GM23338 (cell line): ENCODE results near the gene RPIA. TPM values are rescaled to one million over a fixed set of nuclear protein-coding genes. Genes with fewer than 3 reads are reported as not detected.
A peak's percentile ranks its signal among the peaks of the same experiment; 100 is the strongest.

Experiments
- ATAC-seq: fragments of 200-7000 bp; cut with Tn5 transposase; 3 replicates; pipeline ENCODE4 v1.9.1; 2020
- DNase-seq: peaks from one replicate; pipeline ENCODE4 v3.0.0-alpha.2; 2015; ENCODE audit warnings: low spot score
- H2AFZ ChIP-seq: fragments of 200-600 bp; sonication (generic); 2 replicates; pipeline ENCODE4 v1.8.0; 2016; ENCODE audit warnings: antibody characterized with exemption, mild to moderate bottlenecking, moderate library complexity
- H3F3A ChIP-seq: fragments of 200-600 bp; sonication (generic); replicated peaks from 2 replicates; pipeline ENCODE4 v1.8.0; 2017; ENCODE audit warnings: antibody characterized with exemption, mixed run types, low read depth
- H3K27ac ChIP-seq: fragments of 200-600 bp; sonication (generic); 2 replicates; pipeline ENCODE4 v1.6.1; 2016; ENCODE audit warnings: low read depth
- H3K27me3 ChIP-seq: fragments of 200-600 bp; sonication (generic); 2 replicates; pipeline ENCODE4 v1.8.0; 2016; ENCODE audit warnings: mild to moderate bottlenecking, mixed run types, moderate library complexity; ENCODE audit not compliant: insufficient read depth
- H3K36me3 ChIP-seq: fragments of 200-600 bp; sonication (generic); 2 replicates; pipeline ENCODE4 v1.8.0; 2016; ENCODE audit warnings: mild to moderate bottlenecking; ENCODE audit not compliant: insufficient read depth
- H3K4me1 ChIP-seq: fragments of 200-600 bp; sonication (generic); 2 replicates; pipeline ENCODE4 v1.8.0; 2016; ENCODE audit warnings: mild to moderate bottlenecking, moderate library complexity; ENCODE audit not compliant: insufficient read depth
- H3K4me2 ChIP-seq: fragments of 200-600 bp; sonication (generic); 2 replicates; pipeline ENCODE4 v1.7.1; 2017; ENCODE audit warnings: mixed run types
- H3K4me3 ChIP-seq: fragments of 200-600 bp; sonication (generic); 2 replicates; pipeline ENCODE4 v1.6.1; 2016; ENCODE audit warnings: mixed run types
- H3K79me2 ChIP-seq: fragments of 200-600 bp; sonication (generic); replicated peaks from 2 replicates; pipeline ENCODE4 v1.8.0; 2017; ENCODE audit warnings: mild to moderate bottlenecking; ENCODE audit not compliant: insufficient read depth
- H3K9me2 ChIP-seq: fragments of 200-600 bp; sonication (generic); 2 replicates; pipeline ENCODE4 v1.8.0; 2017; ENCODE audit not compliant: insufficient read depth
- H4K20me1 ChIP-seq: fragments of 200-600 bp; sonication (generic); replicated peaks from 2 replicates; pipeline ENCODE4 v1.8.0; 2017; ENCODE audit warnings: mild to moderate bottlenecking; ENCODE audit not compliant: insufficient read depth
- H3K27ac Mint-ChIP-seq: 2 replicates; pipeline ENCODE4 v1.8.0; 2020; ENCODE audit warnings: inconsistent platforms, mild to moderate bottlenecking, moderate library complexity, mixed read lengths
- H3K27me3 Mint-ChIP-seq: 3 replicates; pipeline ENCODE4 v1.8.0; 2022; ENCODE audit warnings: low read depth, mild to moderate bottlenecking, moderate library complexity, mixed read lengths, inconsistent platforms; ENCODE audit not compliant: insufficient read depth, poor library complexity
- H3K36me3 Mint-ChIP-seq: 3 replicates; pipeline ENCODE4 v1.8.0; 2021; ENCODE audit warnings: low read depth, mild to moderate bottlenecking, inconsistent platforms, moderate library complexity, mixed read lengths
- H3K4me1 Mint-ChIP-seq: 3 replicates; pipeline ENCODE4 v1.8.0; 2020; ENCODE audit warnings: mild to moderate bottlenecking, inconsistent platforms, mixed read lengths
- H3K4me3 Mint-ChIP-seq: 3 replicates; pipeline ENCODE4 v1.8.0; 2021; ENCODE audit warnings: moderate library complexity, mild to moderate bottlenecking, inconsistent platforms, mixed read lengths
- H3K9me3 Mint-ChIP-seq: 3 replicates; pipeline ENCODE4 v1.8.0; 2020; ENCODE audit warnings: moderate library complexity, mild to moderate bottlenecking, inconsistent platforms, mixed read lengths
- CREB1 ChIP-seq: fragments of 250-450 bp; sonication (Bioruptor Pico); IDR thresholded peaks from 2 replicates; pipeline ENCODE4 v1.5.0; 2020; ENCODE audit warnings: low read depth, mild to moderate bottlenecking, moderate library complexity
- EZH2 ChIP-seq: fragments of 200-600 bp; sonication (generic); IDR thresholded peaks from one replicate; pipeline ENCODE4 v1.8.0; 2017; ENCODE audit warnings: antibody characterized with exemption, mild to moderate bottlenecking, low read depth; ENCODE audit not compliant: unreplicated experiment
- EZH2phosphoT487 ChIP-seq: fragments of 200-600 bp; sonication (generic); IDR thresholded peaks from one replicate; pipeline ENCODE4 v1.8.1; 2018; ENCODE audit warnings: antibody characterized with exemption; ENCODE audit not compliant: unreplicated experiment
- JUNB ChIP-seq: IDR thresholded peaks from one replicate; pipeline ENCODE4 v1.6.1; 2016; ENCODE audit warnings: antibody characterized with exemption; ENCODE audit not compliant: unreplicated experiment
- NANOG ChIP-seq: IDR thresholded peaks from 2 replicates; pipeline ENCODE4 v1.6.1; 2016; ENCODE audit warnings: antibody characterized with exemption, borderline replicate concordance
- POLR2AphosphoS5 ChIP-seq: IDR thresholded peaks from 2 replicates; pipeline ENCODE4 v1.6.1; 2016; ENCODE audit warnings: antibody characterized with exemption, low read depth
- STAT1 ChIP-seq: IDR thresholded peaks from one replicate; pipeline ENCODE4 v1.6.1; 2016; ENCODE audit warnings: antibody characterized with exemption; ENCODE audit not compliant: unreplicated experiment
- ZNF114 ChIP-seq: fragments of 250-450 bp; sonication (Bioruptor Pico); IDR thresholded peaks from 2 replicates; pipeline ENCODE4 v1.5.0; 2020; ENCODE audit warnings: mild to moderate bottlenecking, moderate library complexity
- ZNF331 ChIP-seq: fragments of 250-450 bp; sonication (Bioruptor Pico); IDR thresholded peaks from 2 replicates; pipeline ENCODE4 v1.5.0; 2020; ENCODE audit warnings: low read depth, mild to moderate bottlenecking, moderate library complexity
- polyA plus RNA-seq: library from polyadenylated mRNA; unstranded; fragments of >200 nt; fragmentation: Nextera tagmentation; extraction: Ambion mirVana; gene quantifications from 2 replicates; pipeline ENCODE4 v1.2.1, GENCODE V29; 2016
- total RNA-seq: library from RNA; depleted of rRNA; stranded (reverse); fragments of >200 nt; shearing (Covaris generic); gene quantifications from 2 replicates; pipeline ENCODE4 v1.2.3, GENCODE V29; 2014
- TF ChIP-seq, protein P1 (sequence below), 2 experiments: fragments of 200-600 bp in 1 of 2; sonication (generic) in 1 of 2; conservative IDR thresholded peaks; 2 replicates each; pipeline versions ENCODE4 v1.5.1 to v1.6.1; 2016 to 2017; ENCODE audit warnings: antibody characterized with exemption in 2 of 2, low read depth in 2 of 2, mild to moderate bottlenecking in 2 of 2, moderate library complexity in 1 of 2
- TF ChIP-seq, protein P2 (sequence below): IDR thresholded peaks from one replicate; pipeline ENCODE4 v1.6.1; 2018; ENCODE audit warnings: antibody characterized with exemption; ENCODE audit not compliant: unreplicated experiment
- TF ChIP-seq, protein P3 (sequence below): fragments of 250-450 bp; sonication (Bioruptor Pico); IDR thresholded peaks from 2 replicates; pipeline ENCODE4 v1.5.0; 2020; ENCODE audit warnings: mild to moderate bottlenecking, moderate library complexity
- TF ChIP-seq, protein P4 (sequence below): IDR thresholded peaks from 2 replicates; pipeline ENCODE4 v1.6.1; 2016; ENCODE audit warnings: antibody characterized with exemption

RPIA gene
- total and polyA plus RNA-seq, 2 experiments from 2014 or later: 18.8 to 22.5 TPM

DNA sequence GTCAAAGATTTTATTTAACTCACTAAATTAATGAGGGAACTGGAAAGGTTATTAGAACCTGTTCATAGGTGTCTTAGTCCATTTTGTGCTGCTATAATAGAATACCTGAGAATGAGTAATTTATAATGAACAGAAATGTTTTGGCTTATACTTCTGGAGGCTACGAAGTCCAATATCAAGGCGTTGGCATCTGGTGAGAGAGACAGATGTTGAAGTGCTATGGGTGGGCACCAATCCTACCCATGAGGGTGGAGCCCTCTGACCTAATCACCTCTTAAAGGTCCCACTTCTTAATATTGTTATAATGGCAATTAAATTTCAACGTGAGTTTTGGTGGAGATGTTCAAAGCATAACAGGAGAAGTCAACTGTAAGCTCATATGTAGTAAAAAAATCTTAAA, 5.1 kb downstream of the RPIA start:
- H3K4me2 ChIP-seq: peak overlapping the region; percentile 5; the same call in 1 of the 2 replicates
- peaks cover 35% of the 10 kb centered on the region for H3K4me1 Mint-ChIP-seq
- no peak overlapping the region for H3K27ac ChIP-seq
- no peak overlapping the region for H2AFZ ChIP-seq
- no peak overlapping the region for H3K27ac Mint-ChIP-seq
- TF ChIP-seq CREB1 (CRISPR knock-in tag) (no peak), ZNF331 (no peak), STAT1 (no peak), JUNB (no peak), EZH2 (no peak), EZH2phosphoT487 (no peak), POLR2AphosphoS5 (no peak), NANOG (no peak), ZNF114 (no peak)
- TF ChIP-seq, protein P1, sequence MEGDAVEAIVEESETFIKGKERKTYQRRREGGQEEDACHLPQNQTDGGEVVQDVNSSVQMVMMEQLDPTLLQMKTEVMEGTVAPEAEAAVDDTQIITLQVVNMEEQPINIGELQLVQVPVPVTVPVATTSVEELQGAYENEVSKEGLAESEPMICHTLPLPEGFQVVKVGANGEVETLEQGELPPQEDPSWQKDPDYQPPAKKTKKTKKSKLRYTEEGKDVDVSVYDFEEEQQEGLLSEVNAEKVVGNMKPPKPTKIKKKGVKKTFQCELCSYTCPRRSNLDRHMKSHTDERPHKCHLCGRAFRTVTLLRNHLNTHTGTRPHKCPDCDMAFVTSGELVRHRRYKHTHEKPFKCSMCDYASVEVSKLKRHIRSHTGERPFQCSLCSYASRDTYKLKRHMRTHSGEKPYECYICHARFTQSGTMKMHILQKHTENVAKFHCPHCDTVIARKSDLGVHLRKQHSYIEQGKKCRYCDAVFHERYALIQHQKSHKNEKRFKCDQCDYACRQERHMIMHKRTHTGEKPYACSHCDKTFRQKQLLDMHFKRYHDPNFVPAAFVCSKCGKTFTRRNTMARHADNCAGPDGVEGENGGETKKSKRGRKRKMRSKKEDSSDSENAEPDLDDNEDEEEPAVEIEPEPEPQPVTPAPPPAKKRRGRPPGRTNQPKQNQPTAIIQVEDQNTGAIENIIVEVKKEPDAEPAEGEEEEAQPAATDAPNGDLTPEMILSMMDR (conservative IDR thresholded peaks at IDR 0.05; ENCODE audit: low read depth in 2 of 2): no peak
- TF ChIP-seq, protein P2, sequence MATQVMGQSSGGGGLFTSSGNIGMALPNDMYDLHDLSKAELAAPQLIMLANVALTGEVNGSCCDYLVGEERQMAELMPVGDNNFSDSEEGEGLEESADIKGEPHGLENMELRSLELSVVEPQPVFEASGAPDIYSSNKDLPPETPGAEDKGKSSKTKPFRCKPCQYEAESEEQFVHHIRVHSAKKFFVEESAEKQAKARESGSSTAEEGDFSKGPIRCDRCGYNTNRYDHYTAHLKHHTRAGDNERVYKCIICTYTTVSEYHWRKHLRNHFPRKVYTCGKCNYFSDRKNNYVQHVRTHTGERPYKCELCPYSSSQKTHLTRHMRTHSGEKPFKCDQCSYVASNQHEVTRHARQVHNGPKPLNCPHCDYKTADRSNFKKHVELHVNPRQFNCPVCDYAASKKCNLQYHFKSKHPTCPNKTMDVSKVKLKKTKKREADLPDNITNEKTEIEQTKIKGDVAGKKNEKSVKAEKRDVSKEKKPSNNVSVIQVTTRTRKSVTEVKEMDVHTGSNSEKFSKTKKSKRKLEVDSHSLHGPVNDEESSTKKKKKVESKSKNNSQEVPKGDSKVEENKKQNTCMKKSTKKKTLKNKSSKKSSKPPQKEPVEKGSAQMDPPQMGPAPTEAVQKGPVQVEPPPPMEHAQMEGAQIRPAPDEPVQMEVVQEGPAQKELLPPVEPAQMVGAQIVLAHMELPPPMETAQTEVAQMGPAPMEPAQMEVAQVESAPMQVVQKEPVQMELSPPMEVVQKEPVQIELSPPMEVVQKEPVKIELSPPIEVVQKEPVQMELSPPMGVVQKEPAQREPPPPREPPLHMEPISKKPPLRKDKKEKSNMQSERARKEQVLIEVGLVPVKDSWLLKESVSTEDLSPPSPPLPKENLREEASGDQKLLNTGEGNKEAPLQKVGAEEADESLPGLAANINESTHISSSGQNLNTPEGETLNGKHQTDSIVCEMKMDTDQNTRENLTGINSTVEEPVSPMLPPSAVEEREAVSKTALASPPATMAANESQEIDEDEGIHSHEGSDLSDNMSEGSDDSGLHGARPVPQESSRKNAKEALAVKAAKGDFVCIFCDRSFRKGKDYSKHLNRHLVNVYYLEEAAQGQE: no peak
- TF ChIP-seq, protein P3, sequence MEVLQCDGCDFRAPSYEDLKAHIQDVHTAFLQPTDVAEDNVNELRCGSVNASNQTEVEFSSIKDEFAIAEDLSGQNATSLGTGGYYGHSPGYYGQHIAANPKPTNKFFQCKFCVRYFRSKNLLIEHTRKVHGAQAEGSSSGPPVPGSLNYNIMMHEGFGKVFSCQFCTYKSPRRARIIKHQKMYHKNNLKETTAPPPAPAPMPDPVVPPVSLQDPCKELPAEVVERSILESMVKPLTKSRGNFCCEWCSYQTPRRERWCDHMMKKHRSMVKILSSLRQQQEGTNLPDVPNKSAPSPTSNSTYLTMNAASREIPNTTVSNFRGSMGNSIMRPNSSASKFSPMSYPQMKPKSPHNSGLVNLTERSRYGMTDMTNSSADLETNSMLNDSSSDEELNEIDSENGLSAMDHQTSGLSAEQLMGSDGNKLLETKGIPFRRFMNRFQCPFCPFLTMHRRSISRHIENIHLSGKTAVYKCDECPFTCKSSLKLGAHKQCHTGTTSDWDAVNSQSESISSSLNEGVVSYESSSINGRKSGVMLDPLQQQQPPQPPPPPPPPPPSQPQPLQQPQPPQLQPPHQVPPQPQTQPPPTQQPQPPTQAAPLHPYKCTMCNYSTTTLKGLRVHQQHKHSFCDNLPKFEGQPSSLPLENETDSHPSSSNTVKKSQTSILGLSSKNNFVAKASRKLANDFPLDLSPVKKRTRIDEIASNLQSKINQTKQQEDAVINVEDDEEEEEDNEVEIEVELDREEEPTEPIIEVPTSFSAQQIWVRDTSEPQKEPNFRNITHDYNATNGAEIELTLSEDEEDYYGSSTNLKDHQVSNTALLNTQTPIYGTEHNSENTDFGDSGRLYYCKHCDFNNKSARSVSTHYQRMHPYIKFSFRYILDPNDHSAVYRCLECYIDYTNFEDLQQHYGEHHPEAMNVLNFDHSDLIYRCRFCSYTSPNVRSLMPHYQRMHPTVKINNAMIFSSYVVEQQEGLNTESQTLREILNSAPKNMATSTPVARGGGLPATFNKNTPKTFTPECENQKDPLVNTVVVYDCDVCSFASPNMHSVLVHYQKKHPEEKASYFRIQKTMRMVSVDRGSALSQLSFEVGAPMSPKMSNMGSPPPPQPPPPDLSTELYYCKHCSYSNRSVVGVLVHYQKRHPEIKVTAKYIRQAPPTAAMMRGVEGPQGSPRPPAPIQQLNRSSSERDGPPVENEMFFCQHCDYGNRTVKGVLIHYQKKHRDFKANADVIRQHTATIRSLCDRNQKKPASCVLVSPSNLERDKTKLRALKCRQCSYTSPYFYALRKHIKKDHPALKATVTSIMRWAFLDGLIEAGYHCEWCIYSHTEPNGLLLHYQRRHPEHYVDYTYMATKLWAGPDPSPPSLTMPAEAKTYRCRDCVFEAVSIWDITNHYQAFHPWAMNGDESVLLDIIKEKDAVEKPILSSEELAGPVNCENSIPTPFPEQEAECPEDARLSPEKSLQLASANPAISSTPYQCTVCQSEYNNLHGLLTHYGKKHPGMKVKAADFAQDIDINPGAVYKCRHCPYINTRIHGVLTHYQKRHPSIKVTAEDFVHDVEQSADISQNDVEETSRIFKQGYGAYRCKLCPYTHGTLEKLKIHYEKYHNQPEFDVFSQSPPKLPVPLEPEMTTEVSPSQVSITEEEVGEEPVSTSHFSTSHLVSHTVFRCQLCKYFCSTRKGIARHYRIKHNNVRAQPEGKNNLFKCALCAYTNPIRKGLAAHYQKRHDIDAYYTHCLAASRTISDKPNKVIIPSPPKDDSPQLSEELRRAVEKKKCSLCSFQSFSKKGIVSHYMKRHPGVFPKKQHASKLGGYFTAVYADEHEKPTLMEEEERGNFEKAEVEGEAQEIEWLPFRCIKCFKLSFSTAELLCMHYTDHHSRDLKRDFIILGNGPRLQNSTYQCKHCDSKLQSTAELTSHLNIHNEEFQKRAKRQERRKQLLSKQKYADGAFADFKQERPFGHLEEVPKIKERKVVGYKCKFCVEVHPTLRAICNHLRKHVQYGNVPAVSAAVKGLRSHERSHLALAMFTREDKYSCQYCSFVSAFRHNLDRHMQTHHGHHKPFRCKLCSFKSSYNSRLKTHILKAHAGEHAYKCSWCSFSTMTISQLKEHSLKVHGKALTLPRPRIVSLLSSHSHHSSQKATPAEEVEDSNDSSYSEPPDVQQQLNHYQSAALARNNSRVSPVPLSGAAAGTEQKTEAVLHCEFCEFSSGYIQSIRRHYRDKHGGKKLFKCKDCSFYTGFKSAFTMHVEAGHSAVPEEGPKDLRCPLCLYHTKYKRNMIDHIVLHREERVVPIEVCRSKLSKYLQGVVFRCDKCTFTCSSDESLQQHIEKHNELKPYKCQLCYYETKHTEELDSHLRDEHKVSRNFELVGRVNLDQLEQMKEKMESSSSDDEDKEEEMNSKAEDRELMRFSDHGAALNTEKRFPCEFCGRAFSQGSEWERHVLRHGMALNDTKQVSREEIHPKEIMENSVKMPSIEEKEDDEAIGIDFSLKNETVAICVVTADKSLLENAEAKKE (CRISPR knock-in tag): no peak
- TF ChIP-seq, protein P4, sequence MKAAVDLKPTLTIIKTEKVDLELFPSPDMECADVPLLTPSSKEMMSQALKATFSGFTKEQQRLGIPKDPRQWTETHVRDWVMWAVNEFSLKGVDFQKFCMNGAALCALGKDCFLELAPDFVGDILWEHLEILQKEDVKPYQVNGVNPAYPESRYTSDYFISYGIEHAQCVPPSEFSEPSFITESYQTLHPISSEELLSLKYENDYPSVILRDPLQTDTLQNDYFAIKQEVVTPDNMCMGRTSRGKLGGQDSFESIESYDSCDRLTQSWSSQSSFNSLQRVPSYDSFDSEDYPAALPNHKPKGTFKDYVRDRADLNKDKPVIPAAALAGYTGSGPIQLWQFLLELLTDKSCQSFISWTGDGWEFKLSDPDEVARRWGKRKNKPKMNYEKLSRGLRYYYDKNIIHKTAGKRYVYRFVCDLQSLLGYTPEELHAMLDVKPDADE: no peak
- no peak overlapping the region for H3K4me3 Mint-ChIP-seq
- peaks cover 24% of the 10 kb centered on the region for H3K4me1 ChIP-seq
- H4K20me1 ChIP-seq: peaks cover 4% of the 10 kb centered on the region
- no peaks in the 10 kb centered on the region for H3F3A ChIP-seq
- no peaks in the 10 kb centered on the region; the same call in 1 of the 2 replicates for H3K27me3 ChIP-seq
- H3K79me2 ChIP-seq: peaks cover 79% of the 10 kb centered on the region
- H3K36me3 ChIP-seq: 0 out of 2 replicates have a peak, but pooled peaks cover 4% of the 10 kb centered on the region
- H3K36me3 Mint-ChIP-seq: peaks cover 19% of the 10 kb centered on the region; the same call in 2 of the 3 replicates
- H3K9me2 ChIP-seq: peaks cover 13% of the 10 kb centered on the region
- no peak overlapping the region for H3K4me3 ChIP-seq
- H3K9me3 Mint-ChIP-seq: no peaks in the 10 kb centered on the region; the same call in 2 of the 3 replicates
- DNase-seq (no peak), ATAC-seq (no peak)
- H3K27me3 Mint-ChIP-seq: peaks cover 5% of the 10 kb centered on the region
